ENCODE results near the gene KLHL11. TPM values are rescaled to one million over a fixed set of nuclear protein-coding genes. Genes with fewer than 3 reads are reported as not detected.
A peak's percentile ranks its signal among the peaks of the same experiment; 100 is the strongest.
"Not testable (repeated sequence)": the region's sequence is repeated elsewhere in the genome, so short reads cannot be mapped to it uniquely, and the experiment has no call there.

KLHL11 gene
- total and polyA plus RNA-seq, 12 donors = 1.4 to 4.9 (median 3.4) TPM

GRCh38 chr17:41836550-41837196, 28.6 kb downstream of the KLHL11 start:
- intact Hi-C loops (cut with DNase I) = no loop called here
- peak overlapping the region in 5 of 10 donors; percentile 70 to 79 (median 77) for H3K27ac ChIP-seq
- H3K9me3 ChIP-seq = no peaks in the 10 kb centered on the region
- TF ChIP-seq CTCF (IDR thresholded peaks at IDR 0.05) = no peak
- peak in 1 of 8 donors; percentile 17 for ATAC-seq
- peak overlapping the region in 9 of 10 donors; percentile 70 to 100 (median 86) for H3K4me3 ChIP-seq
- peaks cover 0 to 20% (median 14%) of the 10 kb centered on the region in 9 donors for H3K4me1 ChIP-seq
- DNase-seq = no peak
- H3K27me3 ChIP-seq = no peaks in the 10 kb centered on the region
- WGBS, 2 donors = 56 to 61% methylated on average over 21 of the region's 21 CpGs
- H3K36me3 ChIP-seq = peaks cover 0 to 19% (median under 1%) of the 10 kb centered on the region in 9 donors

GRCh38 chr17:41835800-41836549, 29.2 kb downstream of the KLHL11 start, which contains the start of gene NT5C3B:
TSS of gene NT5C3B (minus strand) at chr17:41836232. CDS start at chr17:41836193, 39 bp downstream.
- H3K4me3 ChIP-seq = peak within 1 kb of the TSS; percentile 70 to 100 (median 90)
- intact Hi-C loops (cut with DNase I) = no loop called here
- peak; percentile 90 to 97 (median 92) for ATAC-seq
- no peaks in the 10 kb centered on the region for H3K27me3 ChIP-seq
- no peak for TF ChIP-seq CTCF (IDR thresholded peaks at IDR 0.05)
- H3K36me3 ChIP-seq = peaks cover 0 to 26% (median 8%) of the 10 kb centered on the region in 9 donors
- DNase-seq = peak; percentile 34 to 71
- peak within 1 kb of the TSS in 9 of 10 donors; percentile 60 to 84 (median 75) for H3K27ac ChIP-seq
- H3K4me1 ChIP-seq = peaks cover 0 to 20% (median 14%) of the 10 kb centered on the region in 9 donors
- 0 to 1% methylated on average over 69 to 72 of the region's 72 CpGs for WGBS, 2 donors
- H3K9me3 ChIP-seq = no peaks in the 10 kb centered on the region

GRCh38 chr17:41835214-41835799, 29.9 kb downstream of the KLHL11 start:
- peak overlapping the region; percentile 70 to 100 (median 90) for H3K4me3 ChIP-seq
- peaks cover 0 to 33% (median 12%) of the 10 kb centered on the region in 9 donors for H3K36me3 ChIP-seq
- peak overlapping the region in 9 of 10 donors; percentile 60 to 84 (median 75) for H3K27ac ChIP-seq
- H3K27me3 ChIP-seq = no peaks in the 10 kb centered on the region
- no peak for TF ChIP-seq CTCF (IDR thresholded peaks at IDR 0.05)
- ATAC-seq (peak; percentile 13 to 66 (median 41)), DNase-seq (no peak)
- WGBS, 2 donors = 13 to 16% methylated on average over 13 of the region's 13 CpGs
- peaks cover 0 to 20% (median 14%) of the 10 kb centered on the region in 9 donors for H3K4me1 ChIP-seq
- no peaks in the 10 kb centered on the region for H3K9me3 ChIP-seq
- intact Hi-C loops (cut with DNase I) = no loop called here

GRCh38 chr17:41829961-41830360, 35.3 kb downstream of the KLHL11 start:
- H3K27me3 ChIP-seq; H3K27ac ChIP-seq; ATAC-seq; H3K4me3 ChIP-seq; H3K4me1 ChIP-seq; intact Hi-C loops (cut with DNase I); H3K9me3 ChIP-seq; DNase-seq: not testable (repeated sequence)
- H3K36me3 ChIP-seq = peaks cover 0 to 85% (median 32%) of the 10 kb centered on the region in 9 donors
- 86 to 87% methylated on average over 10 of the region's 10 CpGs for WGBS, 2 donors
